ENCODE data around the gene NUF2. TPM values are rescaled to one million over a fixed set of nuclear protein-coding genes. Genes with fewer than 3 reads are reported as not detected.

Gene NUF2
- total and polyA plus RNA-seq, 2 of the 8 experiments (the other 6 are each of a cell fraction or from before 2014, with no cell fraction given): 12.1 to 28.3 TPM

- TF ChIP-seq RXRA (IDR thresholded peaks at IDR 0.05; ENCODE audit: insufficient read depth, low read depth, low read length) (no peak), SP4 (IDR thresholded peaks at IDR 0.05; ENCODE audit: low read length) (no peak), SRF (IDR thresholded peaks at IDR 0.05; ENCODE audit: low read depth, low read length) (no peak), MAX (IDR thresholded peaks at IDR 0.05) (no peak), EP300 (IDR thresholded peaks at IDR 0.05; ENCODE audit: borderline replicate concordance in 1 of 2, low read depth in 2 of 2, low read length in 2 of 2) (no peak), CTBP2 (IDR thresholded peaks at IDR 0.05; ENCODE audit: borderline replicate concordance, insufficient read depth, insufficient read length, low read length) (no peak)
- TF ChIP-seq, protein P1, sequence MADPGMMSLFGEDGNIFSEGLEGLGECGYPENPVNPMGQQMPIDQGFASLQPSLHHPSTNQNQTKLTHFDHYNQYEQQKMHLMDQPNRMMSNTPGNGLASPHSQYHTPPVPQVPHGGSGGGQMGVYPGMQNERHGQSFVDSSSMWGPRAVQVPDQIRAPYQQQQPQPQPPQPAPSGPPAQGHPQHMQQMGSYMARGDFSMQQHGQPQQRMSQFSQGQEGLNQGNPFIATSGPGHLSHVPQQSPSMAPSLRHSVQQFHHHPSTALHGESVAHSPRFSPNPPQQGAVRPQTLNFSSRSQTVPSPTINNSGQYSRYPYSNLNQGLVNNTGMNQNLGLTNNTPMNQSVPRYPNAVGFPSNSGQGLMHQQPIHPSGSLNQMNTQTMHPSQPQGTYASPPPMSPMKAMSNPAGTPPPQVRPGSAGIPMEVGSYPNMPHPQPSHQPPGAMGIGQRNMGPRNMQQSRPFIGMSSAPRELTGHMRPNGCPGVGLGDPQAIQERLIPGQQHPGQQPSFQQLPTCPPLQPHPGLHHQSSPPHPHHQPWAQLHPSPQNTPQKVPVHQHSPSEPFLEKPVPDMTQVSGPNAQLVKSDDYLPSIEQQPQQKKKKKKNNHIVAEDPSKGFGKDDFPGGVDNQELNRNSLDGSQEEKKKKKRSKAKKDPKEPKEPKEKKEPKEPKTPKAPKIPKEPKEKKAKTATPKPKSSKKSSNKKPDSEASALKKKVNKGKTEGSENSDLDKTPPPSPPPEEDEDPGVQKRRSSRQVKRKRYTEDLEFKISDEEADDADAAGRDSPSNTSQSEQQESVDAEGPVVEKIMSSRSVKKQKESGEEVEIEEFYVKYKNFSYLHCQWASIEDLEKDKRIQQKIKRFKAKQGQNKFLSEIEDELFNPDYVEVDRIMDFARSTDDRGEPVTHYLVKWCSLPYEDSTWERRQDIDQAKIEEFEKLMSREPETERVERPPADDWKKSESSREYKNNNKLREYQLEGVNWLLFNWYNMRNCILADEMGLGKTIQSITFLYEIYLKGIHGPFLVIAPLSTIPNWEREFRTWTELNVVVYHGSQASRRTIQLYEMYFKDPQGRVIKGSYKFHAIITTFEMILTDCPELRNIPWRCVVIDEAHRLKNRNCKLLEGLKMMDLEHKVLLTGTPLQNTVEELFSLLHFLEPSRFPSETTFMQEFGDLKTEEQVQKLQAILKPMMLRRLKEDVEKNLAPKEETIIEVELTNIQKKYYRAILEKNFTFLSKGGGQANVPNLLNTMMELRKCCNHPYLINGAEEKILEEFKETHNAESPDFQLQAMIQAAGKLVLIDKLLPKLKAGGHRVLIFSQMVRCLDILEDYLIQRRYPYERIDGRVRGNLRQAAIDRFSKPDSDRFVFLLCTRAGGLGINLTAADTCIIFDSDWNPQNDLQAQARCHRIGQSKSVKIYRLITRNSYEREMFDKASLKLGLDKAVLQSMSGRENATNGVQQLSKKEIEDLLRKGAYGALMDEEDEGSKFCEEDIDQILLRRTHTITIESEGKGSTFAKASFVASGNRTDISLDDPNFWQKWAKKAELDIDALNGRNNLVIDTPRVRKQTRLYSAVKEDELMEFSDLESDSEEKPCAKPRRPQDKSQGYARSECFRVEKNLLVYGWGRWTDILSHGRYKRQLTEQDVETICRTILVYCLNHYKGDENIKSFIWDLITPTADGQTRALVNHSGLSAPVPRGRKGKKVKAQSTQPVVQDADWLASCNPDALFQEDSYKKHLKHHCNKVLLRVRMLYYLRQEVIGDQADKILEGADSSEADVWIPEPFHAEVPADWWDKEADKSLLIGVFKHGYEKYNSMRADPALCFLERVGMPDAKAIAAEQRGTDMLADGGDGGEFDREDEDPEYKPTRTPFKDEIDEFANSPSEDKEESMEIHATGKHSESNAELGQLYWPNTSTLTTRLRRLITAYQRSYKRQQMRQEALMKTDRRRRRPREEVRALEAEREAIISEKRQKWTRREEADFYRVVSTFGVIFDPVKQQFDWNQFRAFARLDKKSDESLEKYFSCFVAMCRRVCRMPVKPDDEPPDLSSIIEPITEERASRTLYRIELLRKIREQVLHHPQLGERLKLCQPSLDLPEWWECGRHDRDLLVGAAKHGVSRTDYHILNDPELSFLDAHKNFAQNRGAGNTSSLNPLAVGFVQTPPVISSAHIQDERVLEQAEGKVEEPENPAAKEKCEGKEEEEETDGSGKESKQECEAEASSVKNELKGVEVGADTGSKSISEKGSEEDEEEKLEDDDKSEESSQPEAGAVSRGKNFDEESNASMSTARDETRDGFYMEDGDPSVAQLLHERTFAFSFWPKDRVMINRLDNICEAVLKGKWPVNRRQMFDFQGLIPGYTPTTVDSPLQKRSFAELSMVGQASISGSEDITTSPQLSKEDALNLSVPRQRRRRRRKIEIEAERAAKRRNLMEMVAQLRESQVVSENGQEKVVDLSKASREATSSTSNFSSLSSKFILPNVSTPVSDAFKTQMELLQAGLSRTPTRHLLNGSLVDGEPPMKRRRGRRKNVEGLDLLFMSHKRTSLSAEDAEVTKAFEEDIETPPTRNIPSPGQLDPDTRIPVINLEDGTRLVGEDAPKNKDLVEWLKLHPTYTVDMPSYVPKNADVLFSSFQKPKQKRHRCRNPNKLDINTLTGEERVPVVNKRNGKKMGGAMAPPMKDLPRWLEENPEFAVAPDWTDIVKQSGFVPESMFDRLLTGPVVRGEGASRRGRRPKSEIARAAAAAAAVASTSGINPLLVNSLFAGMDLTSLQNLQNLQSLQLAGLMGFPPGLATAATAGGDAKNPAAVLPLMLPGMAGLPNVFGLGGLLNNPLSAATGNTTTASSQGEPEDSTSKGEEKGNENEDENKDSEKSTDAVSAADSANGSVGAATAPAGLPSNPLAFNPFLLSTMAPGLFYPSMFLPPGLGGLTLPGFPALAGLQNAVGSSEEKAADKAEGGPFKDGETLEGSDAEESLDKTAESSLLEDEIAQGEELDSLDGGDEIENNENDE (IDR thresholded peaks at IDR 0.05; ENCODE audit: insufficient replicate concordance, low read length): no peak
Observed at GRCh38 chr1:163388970-163389369, 67.2 kb downstream of the NUF2 start (continued).

Measured in H1 (cell line).